ENCODE results near the gene MBOAT1. TPM values are rescaled to one million over a fixed set of nuclear protein-coding genes. Genes with fewer than 3 reads are reported as not detected.

MBOAT1 gene
- total and polyA plus RNA-seq, 4 experiments from 2014 or later, result 0.49 to 24.6 (median 12.5) TPM

DNA sequence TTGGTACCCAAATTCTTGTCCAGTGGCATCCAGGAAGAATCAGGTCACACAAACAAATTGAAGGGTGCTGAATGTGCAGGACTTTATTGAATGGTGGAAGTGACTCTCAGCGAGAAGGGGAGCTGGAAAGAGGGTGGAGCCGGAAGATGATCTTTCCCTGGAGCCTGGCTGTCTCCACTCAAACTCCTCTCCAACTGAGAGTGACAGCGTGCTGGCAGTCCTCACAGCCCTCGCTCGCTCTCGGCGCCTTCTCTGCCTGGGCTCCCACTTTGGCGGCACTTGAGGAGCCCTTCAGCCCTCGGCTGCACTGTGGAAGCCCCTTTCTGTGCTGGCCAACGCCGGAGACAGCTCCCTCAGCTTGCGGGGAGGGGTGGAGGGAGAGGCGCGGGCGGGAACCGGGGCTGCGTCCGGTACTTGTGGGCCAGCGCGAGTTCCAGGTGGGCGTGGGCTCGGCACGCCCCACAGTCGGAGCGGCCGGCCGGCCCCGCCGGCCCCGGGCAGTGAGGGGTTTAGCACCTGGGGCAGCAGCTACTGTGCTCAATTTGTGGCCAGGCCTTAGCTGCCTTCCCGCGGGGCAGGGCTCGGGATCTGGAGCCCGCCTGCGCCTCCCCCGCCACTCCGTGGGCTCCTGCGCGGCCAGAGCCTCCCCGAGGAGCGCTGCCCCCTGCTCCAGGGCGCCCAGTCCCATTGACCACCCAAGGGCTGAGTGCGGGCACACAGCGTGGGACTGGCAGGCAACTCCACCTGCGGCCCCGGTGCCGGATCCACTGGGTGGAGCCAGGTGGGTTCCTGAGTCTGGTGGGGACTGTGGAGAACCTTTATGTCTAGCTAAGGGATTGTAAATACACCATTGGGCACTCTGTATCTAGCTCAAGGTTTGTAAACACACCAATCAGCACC is 26.7 kb upstream of the MBOAT1 start:
- Histone ChIP-seq H3K9me3 (ENCODE audit: control insufficient read depth in 1 of 2, low read length in 2 of 2) (no peaks in the 10 kb centered on the region), H3K27me3 (ENCODE audit: insufficient read depth, low read length) (no peaks in the 10 kb centered on the region), H3K27ac (ENCODE audit: low read depth, low read length) (no peak overlapping the region), H3K36me3 (ENCODE audit: insufficient read depth, low read length) (no peaks in the 10 kb centered on the region), H3K4me1 (ENCODE audit: insufficient read depth, low read length) (peaks cover 15% of the 10 kb centered on the region), H3K4me3 (ENCODE audit: low read length in 2 of 2) (no peak overlapping the region)
- CTCF ChIA-PET (ENCODE audit: partially characterized antibody), result no interaction called here
- H3K27ac Mint-ChIP-seq, result no peak overlapping the region
- H3K36me3 Mint-ChIP-seq, result no peaks in the 10 kb centered on the region
- POLR2A ChIA-PET (ENCODE audit: partially characterized antibody), result no interaction called here
- H3K4me3 Mint-ChIP-seq, result no peak overlapping the region
- intact Hi-C loops (cut with micrococcal nuclease), result no loop called here
- no peaks in the 10 kb centered on the region for H3K27me3 Mint-ChIP-seq
- H3K9me3 Mint-ChIP-seq, result peaks cover 0 to 8% (median 0%) of the 10 kb centered on the region in 8 donors
- H3K4me1 Mint-ChIP-seq, result peaks cover 5 to 27% (median 16%) of the 10 kb centered on the region in 4 donors
- no peak for DNase-seq

DNA sequence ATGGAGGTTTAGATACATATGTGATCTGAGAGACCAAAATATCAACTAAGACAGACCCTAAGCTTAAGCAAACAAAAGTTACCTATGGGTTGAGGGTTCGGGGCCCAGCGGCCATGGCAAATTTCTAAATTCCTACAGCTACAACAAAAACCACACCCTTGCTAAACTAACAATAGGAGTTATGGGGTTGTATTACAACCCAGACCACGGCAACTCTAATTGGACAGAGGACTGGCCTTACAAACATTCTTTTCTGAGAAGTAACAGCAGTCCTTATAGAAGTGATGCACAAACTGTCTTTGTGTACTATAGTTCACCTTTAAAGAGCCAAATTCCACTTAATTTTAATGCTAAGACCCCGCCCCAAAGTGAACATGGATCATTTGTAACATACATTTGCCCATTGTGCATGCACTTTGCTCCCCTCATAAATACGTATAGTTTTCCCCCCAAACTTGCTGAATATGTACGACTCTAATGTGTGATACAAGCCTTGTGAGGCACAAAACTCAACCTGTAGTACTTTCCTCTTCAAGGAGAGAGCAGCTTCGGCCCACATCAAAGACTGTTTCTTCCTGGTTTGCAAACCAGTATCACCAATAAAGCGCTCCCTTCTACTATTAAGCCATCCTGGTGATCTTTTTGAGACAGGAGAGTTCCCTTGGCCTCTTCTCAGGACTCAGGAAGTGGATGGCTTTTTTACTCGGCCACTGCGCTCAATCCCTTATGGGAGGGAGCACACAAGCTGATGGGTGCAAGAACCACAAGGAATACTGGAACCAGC is 25.6 kb upstream of the MBOAT1 start:
- peaks cover 5 to 27% (median 16%) of the 10 kb centered on the region in 4 donors for H3K4me1 Mint-ChIP-seq
- H3K36me3 Mint-ChIP-seq, result no peaks in the 10 kb centered on the region
- Histone ChIP-seq H3K4me1 (ENCODE audit: insufficient read depth, low read length) (peaks cover 15% of the 10 kb centered on the region), H3K9me3 (ENCODE audit: control insufficient read depth in 1 of 2, low read length in 2 of 2) (no peaks in the 10 kb centered on the region), H3K27me3 (ENCODE audit: insufficient read depth, low read length) (no peaks in the 10 kb centered on the region), H3K36me3 (ENCODE audit: insufficient read depth, low read length) (no peaks in the 10 kb centered on the region), H3K4me3 (ENCODE audit: low read length in 2 of 2) (no peak overlapping the region), H3K27ac (ENCODE audit: low read depth, low read length) (no peak overlapping the region)
- peaks cover 0 to 3% (median 0%) of the 10 kb centered on the region in 8 donors for H3K9me3 Mint-ChIP-seq
- DNase-seq, result no peak
- intact Hi-C loops (cut with micrococcal nuclease), result no loop called here
- ChIA-PET CTCF (ENCODE audit: partially characterized antibody) (no interaction called here), POLR2A (ENCODE audit: partially characterized antibody) (no interaction called here)
- peak overlapping the region in 1 of 7 donors; percentile 19 for H3K27ac Mint-ChIP-seq
- peak overlapping the region in 1 of 8 donors; percentile 5 for H3K4me3 Mint-ChIP-seq
- H3K27me3 Mint-ChIP-seq, result no peaks in the 10 kb centered on the region

DNA sequence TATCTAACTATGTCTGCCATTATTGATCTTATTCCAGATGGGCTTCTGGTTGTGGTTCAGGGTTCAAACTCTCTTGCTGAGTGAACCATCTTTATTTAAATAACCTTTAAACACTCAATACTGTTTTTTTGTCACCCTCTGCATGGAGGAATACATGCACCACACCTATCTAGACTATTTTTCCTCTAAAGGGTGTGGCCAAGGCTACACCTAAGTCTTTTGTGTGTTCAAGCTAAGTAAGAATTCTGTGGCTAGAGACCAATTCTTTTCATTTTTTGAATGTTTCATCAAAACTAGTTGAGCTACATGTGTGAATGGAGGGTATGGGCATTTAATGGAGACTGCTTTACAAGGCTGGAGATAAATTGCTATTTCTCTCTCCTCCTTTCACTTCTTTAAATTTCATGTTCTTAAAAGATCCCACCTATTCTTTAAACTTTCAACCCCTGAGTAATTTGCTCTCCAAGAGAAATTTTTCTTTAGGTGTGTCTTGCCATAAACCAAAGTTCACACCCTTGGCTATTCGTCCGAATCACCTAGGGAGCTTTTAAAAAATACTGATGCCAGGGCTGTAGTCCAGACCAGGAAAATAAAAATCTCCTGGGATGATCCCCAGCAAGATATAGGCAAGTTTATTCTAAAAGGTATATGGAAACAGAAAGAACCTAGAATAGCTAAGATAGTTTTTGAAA is 24.8 kb upstream of the MBOAT1 start:
- Histone ChIP-seq H3K27ac (ENCODE audit: low read depth, low read length) (no peak overlapping the region), H3K9me3 (ENCODE audit: control insufficient read depth in 1 of 2, low read length in 2 of 2) (no peaks in the 10 kb centered on the region), H3K4me1 (ENCODE audit: insufficient read depth, low read length) (peaks cover 15% of the 10 kb centered on the region), H3K36me3 (ENCODE audit: insufficient read depth, low read length) (no peaks in the 10 kb centered on the region), H3K27me3 (ENCODE audit: insufficient read depth, low read length) (no peaks in the 10 kb centered on the region), H3K4me3 (ENCODE audit: low read length in 2 of 2) (no peak overlapping the region)
- CTCF ChIA-PET (ENCODE audit: partially characterized antibody), result no interaction called here
- peak overlapping the region in 1 of 7 donors; percentile 13 for H3K27ac Mint-ChIP-seq
- H3K27me3 Mint-ChIP-seq, result no peaks in the 10 kb centered on the region
- no peaks in the 10 kb centered on the region for H3K36me3 Mint-ChIP-seq
- no peak for DNase-seq
- intact Hi-C loops (cut with micrococcal nuclease), result no loop called here
- H3K9me3 Mint-ChIP-seq, result no peaks in the 10 kb centered on the region
- POLR2A ChIA-PET (ENCODE audit: partially characterized antibody), result no interaction called here
- peaks cover 5 to 27% (median 16%) of the 10 kb centered on the region in 4 donors for H3K4me1 Mint-ChIP-seq
- no peak overlapping the region for H3K4me3 Mint-ChIP-seq

DNA sequence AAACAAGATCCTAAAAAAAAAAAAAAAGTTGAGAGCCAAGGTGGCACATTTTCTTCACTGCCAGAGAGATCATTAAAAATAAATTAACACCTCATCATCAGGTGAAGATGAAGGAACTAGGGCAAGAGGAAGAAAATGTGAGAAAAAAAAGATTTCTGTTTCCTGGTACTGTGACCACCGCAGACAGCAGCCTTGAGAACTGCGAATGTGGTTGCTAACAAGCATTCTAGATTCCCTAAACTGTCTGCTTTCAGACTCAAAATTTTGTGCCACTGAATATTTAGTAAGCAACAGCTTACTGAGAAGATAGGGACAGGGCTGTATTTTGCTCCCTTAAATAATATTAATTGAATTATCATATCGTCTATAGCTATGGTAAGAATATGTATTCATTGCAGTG is 24.1 kb upstream of the MBOAT1 start:
- Mint-ChIP-seq H3K27ac (peak overlapping the region in 1 of 7 donors; percentile 4), H3K27me3 (no peaks in the 10 kb centered on the region), H3K9me3 (no peaks in the 10 kb centered on the region), H3K4me3 (peak overlapping the region in 1 of 8 donors; percentile 9), H3K36me3 (no peaks in the 10 kb centered on the region), H3K4me1 (peaks cover 5 to 27% (median 16%) of the 10 kb centered on the region in 4 donors)
- no peaks in the 10 kb centered on the region for H3K9me3 ChIP-seq (ENCODE audit: control insufficient read depth in 1 of 2, low read length in 2 of 2)
- H3K4me3 ChIP-seq (ENCODE audit: low read length in 2 of 2), result no peak overlapping the region
- no peaks in the 10 kb centered on the region for H3K36me3 ChIP-seq (ENCODE audit: insufficient read depth, low read length)
- DNase-seq, result no peak
- H3K27ac ChIP-seq (ENCODE audit: low read depth, low read length), result no peak overlapping the region
- CTCF ChIA-PET (ENCODE audit: partially characterized antibody), result no interaction called here
- intact Hi-C loops (cut with micrococcal nuclease), result no loop called here
- H3K4me1 ChIP-seq (ENCODE audit: insufficient read depth, low read length), result peaks cover 15% of the 10 kb centered on the region
- POLR2A ChIA-PET (ENCODE audit: partially characterized antibody), result no interaction called here
- H3K27me3 ChIP-seq (ENCODE audit: insufficient read depth, low read length), result no peaks in the 10 kb centered on the region

DNA sequence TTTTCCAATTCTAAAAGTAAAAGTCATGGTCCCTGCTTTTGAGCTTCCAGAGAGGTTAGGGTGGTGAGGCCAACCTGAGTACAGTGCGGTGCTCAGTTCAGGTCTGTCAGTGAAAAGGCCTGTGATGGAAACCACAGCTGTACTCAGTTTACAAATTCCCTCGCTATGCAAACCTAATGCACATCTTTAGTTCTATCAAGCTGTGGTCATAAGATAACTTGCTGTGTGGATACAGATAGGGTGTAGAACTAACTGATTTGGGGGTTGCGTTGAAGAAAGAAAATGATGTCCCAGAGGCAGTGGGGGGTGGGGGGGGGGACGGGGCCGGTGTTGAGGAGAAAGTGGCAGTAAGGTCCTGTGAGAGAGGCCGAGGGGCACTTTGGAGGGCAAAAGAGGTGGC is 22.8 kb upstream of the MBOAT1 start:
- Mint-ChIP-seq H3K4me1 (peaks cover 5 to 27% (median 16%) of the 10 kb centered on the region in 4 donors), H3K27ac (no peak overlapping the region), H3K9me3 (no peaks in the 10 kb centered on the region), H3K4me3 (no peak overlapping the region), H3K36me3 (no peaks in the 10 kb centered on the region), H3K27me3 (no peaks in the 10 kb centered on the region)
- no peak overlapping the region for H3K4me3 ChIP-seq (ENCODE audit: low read length in 2 of 2)
- no peaks in the 10 kb centered on the region for H3K27me3 ChIP-seq (ENCODE audit: insufficient read depth, low read length)
- ChIA-PET CTCF (ENCODE audit: partially characterized antibody) (interaction anchor here (0.6 kb wide), 2 partner anchors 18 kb away, joined by 3 read pairs; no protein-coding TSS in a partner anchor), POLR2A (ENCODE audit: partially characterized antibody) (no interaction called here)
- DNase-seq, result no peak
- H3K36me3 ChIP-seq (ENCODE audit: insufficient read depth, low read length), result no peaks in the 10 kb centered on the region
- intact Hi-C loops (cut with micrococcal nuclease), result no loop called here
- peaks cover 15% of the 10 kb centered on the region for H3K4me1 ChIP-seq (ENCODE audit: insufficient read depth, low read length)
- no peaks in the 10 kb centered on the region for H3K9me3 ChIP-seq (ENCODE audit: control insufficient read depth in 1 of 2, low read length in 2 of 2)
- H3K27ac ChIP-seq (ENCODE audit: low read depth, low read length), result no peak overlapping the region

DNA sequence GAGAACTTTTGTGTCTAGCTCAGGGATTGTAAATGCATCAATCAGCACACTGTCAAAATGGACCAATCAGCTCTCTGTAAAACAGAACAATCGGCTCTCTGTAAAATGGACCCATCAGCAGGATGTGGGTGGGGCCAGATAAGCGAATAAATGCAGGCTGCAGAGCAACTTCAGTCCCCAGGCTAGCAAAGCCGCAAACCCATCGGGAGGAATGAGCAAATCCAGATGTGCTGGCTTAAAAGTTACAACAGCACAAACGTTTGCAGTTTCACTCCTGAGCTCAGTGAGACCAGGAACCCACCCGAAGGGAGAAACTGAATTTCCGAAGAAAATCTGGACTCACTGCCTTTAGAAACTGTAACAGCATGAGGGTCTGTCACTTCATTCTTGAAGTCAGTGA is 21.9 kb upstream of the MBOAT1 start:
- ChIA-PET CTCF (ENCODE audit: partially characterized antibody) (no interaction called here), POLR2A (ENCODE audit: partially characterized antibody) (no interaction called here)
- Histone ChIP-seq H3K9me3 (ENCODE audit: control insufficient read depth in 1 of 2, low read length in 2 of 2) (no peaks in the 10 kb centered on the region), H3K4me1 (ENCODE audit: insufficient read depth, low read length) (peaks cover 15% of the 10 kb centered on the region), H3K27ac (ENCODE audit: low read depth, low read length) (no peak overlapping the region), H3K36me3 (ENCODE audit: insufficient read depth, low read length) (no peaks in the 10 kb centered on the region), H3K27me3 (ENCODE audit: insufficient read depth, low read length) (no peaks in the 10 kb centered on the region), H3K4me3 (ENCODE audit: low read length in 2 of 2) (no peak overlapping the region)
- Mint-ChIP-seq H3K36me3 (no peaks in the 10 kb centered on the region), H3K9me3 (no peaks in the 10 kb centered on the region), H3K4me1 (peaks cover 5 to 27% (median 16%) of the 10 kb centered on the region in 4 donors), H3K27me3 (no peaks in the 10 kb centered on the region), H3K4me3 (no peak overlapping the region), H3K27ac (no peak overlapping the region)
- intact Hi-C loops (cut with micrococcal nuclease), result no loop called here
- DNase-seq, result no peak

Measured in CD4-positive, alpha-beta memory T cell (primary cell).